ENCODE measurements around the gene DMRTB1. TPM values are rescaled to one million over a fixed set of nuclear protein-coding genes. Genes with fewer than 3 reads are reported as not detected.

Gene DMRTB1
- total and polyA plus RNA-seq, 2 donors (not counting 1 experiment from before 2014, with no cell fraction given) = not detected

- CTCF ChIA-PET = no interaction called here
- Mint-ChIP-seq H3K9me3 (ENCODE audit: insufficient read depth) (no peaks in the 10 kb centered on the region), H3K4me3 (no peak overlapping the region), H3K4me1 (no peaks in the 10 kb centered on the region), H3K27me3 (no peaks in the 10 kb centered on the region), H3K27ac (no peak overlapping the region)
- Histone ChIP-seq H3K79me2 (ENCODE audit: control insufficient read depth, insufficient read depth, low read length) (no peaks in the 10 kb centered on the region), H3K4me3 (ENCODE audit: control extremely low read depth in 1 of 5, extremely low read depth in 1 of 5, insufficient read depth in 1 of 5, low read depth in 2 of 5, low read length in 4 of 5) (no peak overlapping the region), H4K20me1 (ENCODE audit: control insufficient read depth, insufficient read depth, low read length, poor library complexity, severe bottlenecking) (no peaks in the 10 kb centered on the region), H2AFZ (ENCODE audit: insufficient read depth, low read depth, low read length, poor library complexity, severe bottlenecking) (no peak overlapping the region), H3K27ac (ENCODE audit: low read length in 2 of 2) (no peak overlapping the region), H3K4me1 (ENCODE audit: control insufficient read depth in 2 of 2, insufficient read depth in 2 of 2, low read length in 2 of 2) (no peaks in the 10 kb centered on the region), H3K27me3 (replicated peaks in 1 of 4; ENCODE audit: control extremely low read depth in 1 of 4, control insufficient read depth in 3 of 4, insufficient read depth in 4 of 4, low read length in 3 of 4) (no peaks in the 10 kb centered on the region), H3K9me3 (ENCODE audit: control extremely low read depth in 1 of 3, control insufficient read depth in 2 of 3, insufficient read depth in 1 of 3, low read length in 2 of 3) (no peaks in the 10 kb centered on the region), H3K4me2 (replicated peaks; ENCODE audit: low read depth, low read length, poor library complexity, severe bottlenecking) (no peak overlapping the region), H3K9ac (ENCODE audit: low read length) (no peak overlapping the region), H3K36me3 (replicated peaks in 1 of 2; ENCODE audit: control extremely low read depth in 1 of 2, control insufficient read depth in 1 of 2, extremely low read depth in 1 of 2, insufficient read depth in 2 of 2, low read length in 1 of 2) (no peaks in the 10 kb centered on the region)
- intact Hi-C loops (cut with micrococcal nuclease) = no loop called here
- no peak for DNase-seq
- POLR2A ChIA-PET = no interaction called here
- TF ChIP-seq, protein P1, sequence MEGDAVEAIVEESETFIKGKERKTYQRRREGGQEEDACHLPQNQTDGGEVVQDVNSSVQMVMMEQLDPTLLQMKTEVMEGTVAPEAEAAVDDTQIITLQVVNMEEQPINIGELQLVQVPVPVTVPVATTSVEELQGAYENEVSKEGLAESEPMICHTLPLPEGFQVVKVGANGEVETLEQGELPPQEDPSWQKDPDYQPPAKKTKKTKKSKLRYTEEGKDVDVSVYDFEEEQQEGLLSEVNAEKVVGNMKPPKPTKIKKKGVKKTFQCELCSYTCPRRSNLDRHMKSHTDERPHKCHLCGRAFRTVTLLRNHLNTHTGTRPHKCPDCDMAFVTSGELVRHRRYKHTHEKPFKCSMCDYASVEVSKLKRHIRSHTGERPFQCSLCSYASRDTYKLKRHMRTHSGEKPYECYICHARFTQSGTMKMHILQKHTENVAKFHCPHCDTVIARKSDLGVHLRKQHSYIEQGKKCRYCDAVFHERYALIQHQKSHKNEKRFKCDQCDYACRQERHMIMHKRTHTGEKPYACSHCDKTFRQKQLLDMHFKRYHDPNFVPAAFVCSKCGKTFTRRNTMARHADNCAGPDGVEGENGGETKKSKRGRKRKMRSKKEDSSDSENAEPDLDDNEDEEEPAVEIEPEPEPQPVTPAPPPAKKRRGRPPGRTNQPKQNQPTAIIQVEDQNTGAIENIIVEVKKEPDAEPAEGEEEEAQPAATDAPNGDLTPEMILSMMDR (IDR thresholded peaks at IDR 0.05) = no peak
- no peak for TF ChIP-seq EZH2 (IDR thresholded peaks at IDR 0.05; ENCODE audit: borderline replicate concordance, insufficient read depth, low read depth, low read length, poor library complexity, severe bottlenecking)
- ATAC-seq (ENCODE audit: low read depth) = no peak
- 77% methylated on average over 28 of the region's 28 CpGs for WGBS (ENCODE audit: insufficient coverage)
Measured at GRCh38 chr1:53470155-53470554, 11.0 kb downstream of the DMRTB1 start.

- intact Hi-C loops (cut with micrococcal nuclease) = no loop called here
- WGBS (ENCODE audit: insufficient coverage) = 92% methylated on average over 19 of the region's 19 CpGs
Measured at GRCh38 chr1:53470584-53470983, 11.4 kb downstream of the DMRTB1 start.

More at GRCh38 chr1:53470584-53470983, 11.4 kb downstream of the DMRTB1 start:
- Histone ChIP-seq H3K4me3 (ENCODE audit: control extremely low read depth in 1 of 5, extremely low read depth in 1 of 5, insufficient read depth in 1 of 5, low read depth in 2 of 5, low read length in 4 of 5) (no peak overlapping the region), H3K9ac (ENCODE audit: low read length) (no peak overlapping the region), H3K4me2 (replicated peaks; ENCODE audit: low read depth, low read length, poor library complexity, severe bottlenecking) (no peak overlapping the region), H4K20me1 (ENCODE audit: control insufficient read depth, insufficient read depth, low read length, poor library complexity, severe bottlenecking) (no peaks in the 10 kb centered on the region), H2AFZ (ENCODE audit: insufficient read depth, low read depth, low read length, poor library complexity, severe bottlenecking) (no peak overlapping the region), H3K36me3 (replicated peaks in 1 of 2; ENCODE audit: control extremely low read depth in 1 of 2, control insufficient read depth in 1 of 2, extremely low read depth in 1 of 2, insufficient read depth in 2 of 2, low read length in 1 of 2) (no peaks in the 10 kb centered on the region), H3K9me3 (ENCODE audit: control extremely low read depth in 1 of 3, control insufficient read depth in 2 of 3, insufficient read depth in 1 of 3, low read length in 2 of 3) (no peaks in the 10 kb centered on the region), H3K4me1 (ENCODE audit: control insufficient read depth in 2 of 2, insufficient read depth in 2 of 2, low read length in 2 of 2) (no peaks in the 10 kb centered on the region), H3K27ac (ENCODE audit: low read length in 2 of 2) (no peak overlapping the region), H3K27me3 (replicated peaks in 1 of 4; ENCODE audit: control extremely low read depth in 1 of 4, control insufficient read depth in 3 of 4, insufficient read depth in 4 of 4, low read length in 3 of 4) (no peaks in the 10 kb centered on the region), H3K79me2 (ENCODE audit: control insufficient read depth, insufficient read depth, low read length) (no peaks in the 10 kb centered on the region)
- no peak overlapping the region for H3K27ac Mint-ChIP-seq
- TF ChIP-seq, protein P1 (IDR thresholded peaks at IDR 0.05) = no peak
- no peak for TF ChIP-seq EZH2 (IDR thresholded peaks at IDR 0.05; ENCODE audit: borderline replicate concordance, insufficient read depth, low read depth, low read length, poor library complexity, severe bottlenecking)
- ChIA-PET POLR2A (no interaction called here), CTCF (no interaction called here)
- H3K4me3 Mint-ChIP-seq = no peak overlapping the region
- no peak for DNase-seq
- no peak for ATAC-seq (ENCODE audit: low read depth)
- H3K9me3 Mint-ChIP-seq (ENCODE audit: insufficient read depth) = no peaks in the 10 kb centered on the region
- H3K27me3 Mint-ChIP-seq = no peaks in the 10 kb centered on the region
- no peaks in the 10 kb centered on the region for H3K4me1 Mint-ChIP-seq
